ENCODE results near the gene CETN2. TPM values are rescaled to one million over a fixed set of nuclear protein-coding genes. Genes with fewer than 3 reads are reported as not detected.

Gene CETN2
- total RNA-seq, 1 donor from 2014 or later, result 36.0 TPM

GRCh38 chrX:152818356-152818755 lies 12.2 kb downstream of the CETN2 start:
- no peak for TF ChIP-seq CTCF (IDR thresholded peaks at IDR 0.05; ENCODE audit: insufficient read depth, low read length, poor library complexity, severe bottlenecking)
- no peak for DNase-seq (ENCODE audit: low read depth)
- no peak overlapping the region for H3K4me3 ChIP-seq (ENCODE audit: low read depth, low read length)
- H3K27me3 ChIP-seq (ENCODE audit: control insufficient read depth, insufficient read depth, low read length), result no peaks in the 10 kb centered on the region
- H3K36me3 ChIP-seq (ENCODE audit: control insufficient read depth, insufficient read depth, low read length), result no peaks in the 10 kb centered on the region

GRCh38 chrX:152817078-152817764 lies 13.3 kb downstream of the CETN2 start:
- Histone ChIP-seq H3K4me3 (ENCODE audit: low read depth, low read length) (no peak overlapping the region), H3K36me3 (ENCODE audit: control insufficient read depth, insufficient read depth, low read length) (no peaks in the 10 kb centered on the region), H3K27me3 (ENCODE audit: control insufficient read depth, insufficient read depth, low read length) (no peaks in the 10 kb centered on the region)
- DNase-seq (ENCODE audit: low read depth), result no peak
- TF ChIP-seq CTCF (IDR thresholded peaks at IDR 0.05; ENCODE audit: insufficient read depth, low read length, poor library complexity, severe bottlenecking), result peak; percentile 57

GRCh38 chrX:152814048-152814447 lies 16.5 kb downstream of the CETN2 start:
- no peaks in the 10 kb centered on the region for H3K27me3 ChIP-seq (ENCODE audit: control insufficient read depth, insufficient read depth, low read length)
- no peaks in the 10 kb centered on the region for H3K36me3 ChIP-seq (ENCODE audit: control insufficient read depth, insufficient read depth, low read length)
- DNase-seq (ENCODE audit: low read depth), result no peak
- no peak overlapping the region for H3K4me3 ChIP-seq (ENCODE audit: low read depth, low read length)
- no peak for TF ChIP-seq CTCF (IDR thresholded peaks at IDR 0.05; ENCODE audit: insufficient read depth, low read length, poor library complexity, severe bottlenecking)

GRCh38 chrX:152813206-152813605 lies 17.4 kb downstream of the CETN2 start:
- Histone ChIP-seq H3K27me3 (ENCODE audit: control insufficient read depth, insufficient read depth, low read length) (no peaks in the 10 kb centered on the region), H3K36me3 (ENCODE audit: control insufficient read depth, insufficient read depth, low read length) (no peaks in the 10 kb centered on the region), H3K4me3 (ENCODE audit: low read depth, low read length) (no peak overlapping the region)
- no peak for DNase-seq (ENCODE audit: low read depth)
- TF ChIP-seq CTCF (IDR thresholded peaks at IDR 0.05; ENCODE audit: insufficient read depth, low read length, poor library complexity, severe bottlenecking), result no peak

- no peak overlapping the region for H3K4me3 ChIP-seq (ENCODE audit: low read depth, low read length)
- no peaks in the 10 kb centered on the region for H3K27me3 ChIP-seq (ENCODE audit: control insufficient read depth, insufficient read depth, low read length)
- DNase-seq (ENCODE audit: low read depth), result no peak
- no peaks in the 10 kb centered on the region for H3K36me3 ChIP-seq (ENCODE audit: control insufficient read depth, insufficient read depth, low read length)
- no peak for TF ChIP-seq CTCF (IDR thresholded peaks at IDR 0.05; ENCODE audit: insufficient read depth, low read length, poor library complexity, severe bottlenecking)
Measured at GRCh38 chrX:152810403-152810802, 20.2 kb downstream of the CETN2 start.

- no peak for TF ChIP-seq CTCF (IDR thresholded peaks at IDR 0.05; ENCODE audit: insufficient read depth, low read length, poor library complexity, severe bottlenecking)
- H3K27me3 ChIP-seq (ENCODE audit: control insufficient read depth, insufficient read depth, low read length), result no peaks in the 10 kb centered on the region
- H3K4me3 ChIP-seq (ENCODE audit: low read depth, low read length), result no peak overlapping the region
- DNase-seq (ENCODE audit: low read depth), result no peak
- H3K36me3 ChIP-seq (ENCODE audit: control insufficient read depth, insufficient read depth, low read length), result no peaks in the 10 kb centered on the region
Measured at GRCh38 chrX:152806035-152806434, 24.5 kb downstream of the CETN2 start.

Measured in kidney epithelial cell (primary cell).